GM19099 (cell line): ENCODE results near the gene POLE.

Source experiments
- POLR2A ChIP-seq: IDR thresholded peaks from 3 replicates; pipeline ENCODE4 v1.6.1; 2011; ENCODE audit warnings: low read depth; ENCODE audit not compliant: insufficient read length; ENCODE audit errors: extremely low read depth

Gene POLE

GRCh38 chr12:132669166-132669879 lies 17.8 kb downstream of the POLE start:
- TF ChIP-seq POLR2A: no peak

DNA sequence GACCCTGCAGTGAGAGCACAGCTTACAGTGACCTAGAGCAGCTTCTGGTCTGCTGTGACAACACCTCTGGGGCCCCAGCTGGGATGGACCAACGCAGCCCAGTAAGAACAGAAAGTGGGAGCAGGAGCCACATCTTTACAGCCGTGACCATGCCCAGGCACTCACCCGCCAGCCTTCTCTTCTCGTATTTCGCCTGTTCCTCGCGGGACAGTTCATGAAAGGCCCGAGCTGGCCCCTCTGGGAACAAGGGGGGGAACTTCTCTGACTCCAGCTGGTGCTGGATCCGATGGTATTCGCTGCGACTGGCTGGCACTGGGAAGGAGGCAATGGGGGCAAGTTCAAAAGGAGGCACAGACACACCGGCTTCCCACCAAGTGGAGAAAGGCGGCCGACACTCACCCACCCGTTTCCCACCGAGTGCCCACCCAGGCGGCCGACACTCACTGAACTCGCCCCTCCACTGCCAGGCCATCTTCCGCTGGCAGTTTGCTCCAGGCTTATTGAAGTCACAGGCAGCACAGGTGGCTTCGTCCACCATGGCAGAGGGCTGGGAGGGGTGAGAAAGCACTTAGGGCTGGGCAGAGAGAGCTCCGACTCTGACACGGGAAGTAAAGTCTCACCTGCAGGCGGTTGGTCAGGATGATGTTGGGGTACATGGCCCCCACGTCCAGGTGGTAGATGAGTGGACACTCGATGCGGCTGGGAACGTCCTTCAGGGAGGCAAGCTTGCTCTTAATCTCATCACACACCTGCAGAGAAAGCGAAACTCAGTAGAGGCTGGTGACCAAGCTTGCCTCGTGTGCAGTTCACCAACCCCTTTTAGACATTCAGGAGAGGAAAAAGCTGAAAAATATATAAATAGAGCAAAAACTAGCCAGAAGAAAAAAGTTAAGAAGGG lies 18.7 kb downstream of the POLE start:
- no peak for TF ChIP-seq POLR2A

DNA sequence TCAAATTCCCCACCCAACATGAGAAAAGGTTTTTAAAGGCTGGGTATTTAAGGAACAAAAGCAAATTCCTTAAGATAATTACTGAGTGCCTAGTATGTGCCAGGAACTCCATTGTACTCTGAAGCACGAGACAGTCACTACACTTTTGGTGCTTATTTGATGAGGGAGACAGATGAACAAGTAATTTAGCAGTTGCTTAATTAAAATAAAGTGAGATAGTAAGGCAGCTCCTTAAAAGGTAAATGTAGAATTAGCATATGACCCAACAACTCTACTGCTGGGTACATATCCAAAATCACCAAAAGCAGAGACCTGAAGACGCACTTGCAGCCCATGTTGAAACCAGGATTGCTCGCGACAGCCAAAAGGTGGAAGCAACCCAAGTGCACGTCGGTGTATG lies 21.3 kb downstream of the POLE start:
- no peak for TF ChIP-seq POLR2A

GRCh38 chr12:132665149-132665491 lies 22.0 kb downstream of the POLE start:
- no peak for TF ChIP-seq POLR2A

DNA sequence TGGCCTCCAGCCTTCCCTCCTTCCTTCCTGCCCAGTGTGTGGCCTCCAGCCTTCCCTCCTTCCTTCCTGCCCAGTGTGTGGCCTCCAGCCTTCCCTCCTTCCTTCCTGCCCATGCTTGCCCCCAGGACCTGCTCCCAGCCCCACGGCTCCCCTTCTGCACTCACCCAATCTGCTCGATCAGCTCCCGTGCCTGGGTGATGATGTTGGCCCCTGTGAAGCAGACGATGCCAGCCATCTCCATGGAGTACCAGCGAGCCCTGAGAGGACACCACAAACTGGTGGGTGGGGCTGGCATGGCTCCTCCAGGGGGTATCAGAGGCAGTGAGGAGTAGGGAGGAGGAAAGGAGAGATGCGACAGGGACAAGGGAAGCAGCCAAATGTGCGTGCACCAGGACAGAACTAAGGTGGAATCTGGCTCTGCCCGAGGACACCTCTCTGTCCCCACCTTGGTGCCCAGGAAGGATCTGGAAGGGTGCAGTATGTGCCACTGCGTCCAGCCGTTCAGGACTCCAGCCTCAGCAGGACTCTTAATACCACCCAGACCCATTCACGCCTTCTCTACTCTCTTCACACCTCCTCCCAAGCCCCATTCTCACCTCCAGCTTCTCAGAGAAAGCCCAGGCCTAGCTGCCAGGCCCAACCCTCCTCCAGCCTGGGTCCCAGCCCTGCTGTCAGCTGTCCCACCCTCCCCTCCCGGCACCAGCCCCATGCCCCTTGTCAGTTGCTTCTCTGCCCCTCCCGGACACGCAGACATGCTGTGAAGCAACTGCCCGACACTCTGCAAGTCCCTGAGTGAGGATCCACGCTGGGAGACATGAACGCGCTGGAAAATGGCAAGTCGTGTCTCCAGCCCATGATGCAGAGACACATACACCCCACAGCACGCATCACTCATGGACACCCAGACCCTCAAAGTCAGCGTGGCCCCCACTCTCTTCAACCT lies 22.7 kb downstream of the POLE start:
- no peak for TF ChIP-seq POLR2A

GRCh38 chr12:132662901-132663755 lies 24.0 kb downstream of the POLE start:
- no peak for TF ChIP-seq POLR2A

- TF ChIP-seq POLR2A: no peak
These were observed 25.2 kb downstream of the POLE start for GRCh38 chr12:132661972-132662371.

- no peak for TF ChIP-seq POLR2A
These were observed 26.1 kb downstream of the POLE start for GRCh38 chr12:132660996-132661395.

DNA sequence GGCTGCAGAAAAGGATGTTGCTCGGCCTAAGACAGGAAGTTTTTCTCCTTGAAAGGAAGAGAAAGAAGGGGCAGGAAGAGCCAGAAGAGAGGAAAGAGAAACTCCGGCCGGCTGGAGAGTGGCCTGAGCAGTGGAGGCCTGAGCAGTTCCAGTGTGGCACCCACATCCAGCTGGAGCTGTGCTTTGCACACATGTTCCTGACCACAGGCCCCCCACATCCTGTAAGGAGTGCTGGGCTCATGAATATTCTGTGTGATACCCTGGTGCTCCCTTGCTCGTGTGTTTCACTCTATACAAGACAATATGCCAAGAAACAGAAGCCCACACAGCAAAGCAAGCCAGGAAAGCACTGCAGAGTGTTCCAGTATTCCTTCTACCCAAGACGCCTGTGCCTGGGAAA lies 27.1 kb downstream of the POLE start:
- TF ChIP-seq POLR2A: no peak

GRCh38 chr12:132659146-132659545 lies 28.0 kb downstream of the POLE start:
- TF ChIP-seq POLR2A: no peak

DNA sequence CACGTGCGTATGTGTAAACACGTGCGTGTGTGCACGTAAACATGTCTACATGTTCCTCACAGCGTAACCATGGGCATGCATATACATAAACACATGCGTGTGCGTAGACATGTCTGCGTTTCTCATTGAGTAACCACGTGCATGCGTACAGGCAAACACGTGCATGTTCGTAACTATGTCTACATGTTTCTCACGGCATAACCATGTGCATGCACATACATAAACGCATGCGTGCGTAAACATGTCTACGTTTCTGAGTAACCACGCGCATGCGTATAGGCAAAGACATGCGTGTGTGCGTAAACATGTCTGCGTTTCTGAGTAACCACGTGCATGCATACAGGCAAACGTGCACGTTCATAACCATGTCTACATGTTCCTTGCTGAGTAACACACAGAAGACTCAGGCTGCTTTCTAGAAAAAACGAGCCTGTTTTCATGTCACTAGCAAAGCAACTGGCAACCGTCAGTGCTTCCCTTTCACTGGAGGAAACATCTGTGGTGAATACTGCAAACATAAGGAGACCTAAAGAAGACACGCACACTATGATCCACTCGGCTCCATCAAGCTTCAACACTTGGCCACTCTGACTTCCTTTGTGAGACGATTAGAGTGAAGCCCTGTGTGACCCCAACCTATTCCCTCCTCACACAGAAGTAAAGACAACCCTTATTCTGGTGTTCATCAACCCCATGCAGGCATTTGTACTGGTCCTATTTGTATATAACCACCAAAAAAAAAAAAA lies 28.8 kb downstream of the POLE start:
- TF ChIP-seq POLR2A: no peak

DNA sequence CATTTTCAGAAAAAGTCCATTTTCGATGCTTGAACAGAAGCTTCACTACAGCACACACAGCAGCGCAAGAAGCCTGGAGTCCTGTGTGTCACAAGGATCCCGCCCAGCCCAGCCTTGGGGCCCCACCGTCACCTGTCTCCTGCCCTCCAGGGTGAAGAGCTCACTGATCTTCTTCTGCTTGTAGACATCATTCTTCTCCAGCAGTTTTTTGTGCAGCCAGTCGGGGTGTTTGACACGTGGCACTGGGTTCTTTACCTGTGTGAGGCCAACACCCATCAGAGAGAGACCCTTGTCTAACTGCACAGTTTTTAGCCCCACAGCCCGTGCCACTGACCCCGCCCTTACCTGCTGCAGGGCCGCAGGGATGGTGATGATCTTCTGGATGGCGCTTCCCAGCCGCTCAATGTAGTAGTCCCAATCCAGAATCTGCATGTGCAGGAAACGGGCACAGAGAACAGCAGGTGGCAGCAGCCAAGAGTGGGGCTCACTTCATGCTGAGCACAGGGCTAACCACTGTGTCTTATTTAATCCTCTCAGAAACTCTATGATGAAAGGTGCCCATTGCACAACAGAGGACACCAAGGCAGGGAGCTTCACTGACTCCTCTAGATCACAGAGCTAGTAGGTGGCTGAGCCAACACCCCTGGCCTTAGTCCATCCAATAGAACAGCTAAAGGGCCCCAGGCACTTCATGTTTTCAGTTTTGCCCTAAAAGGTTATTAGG lies 30.0 kb downstream of the POLE start:
- TF ChIP-seq POLR2A: no peak
